ENCODE data around the gene OR2Y1.
"Not testable (repeated sequence)": the region's sequence is repeated elsewhere in the genome, so short reads cannot be mapped to it uniquely, and the experiment has no call there.

GRCh38 chr5:180703371-180703770 is 36.5 kb downstream of the OR2Y1 start:
- TF ChIP-seq POLR2A (IDR thresholded peaks at IDR 0.05) = not testable (repeated sequence)
- TF ChIP-seq, protein P1, sequence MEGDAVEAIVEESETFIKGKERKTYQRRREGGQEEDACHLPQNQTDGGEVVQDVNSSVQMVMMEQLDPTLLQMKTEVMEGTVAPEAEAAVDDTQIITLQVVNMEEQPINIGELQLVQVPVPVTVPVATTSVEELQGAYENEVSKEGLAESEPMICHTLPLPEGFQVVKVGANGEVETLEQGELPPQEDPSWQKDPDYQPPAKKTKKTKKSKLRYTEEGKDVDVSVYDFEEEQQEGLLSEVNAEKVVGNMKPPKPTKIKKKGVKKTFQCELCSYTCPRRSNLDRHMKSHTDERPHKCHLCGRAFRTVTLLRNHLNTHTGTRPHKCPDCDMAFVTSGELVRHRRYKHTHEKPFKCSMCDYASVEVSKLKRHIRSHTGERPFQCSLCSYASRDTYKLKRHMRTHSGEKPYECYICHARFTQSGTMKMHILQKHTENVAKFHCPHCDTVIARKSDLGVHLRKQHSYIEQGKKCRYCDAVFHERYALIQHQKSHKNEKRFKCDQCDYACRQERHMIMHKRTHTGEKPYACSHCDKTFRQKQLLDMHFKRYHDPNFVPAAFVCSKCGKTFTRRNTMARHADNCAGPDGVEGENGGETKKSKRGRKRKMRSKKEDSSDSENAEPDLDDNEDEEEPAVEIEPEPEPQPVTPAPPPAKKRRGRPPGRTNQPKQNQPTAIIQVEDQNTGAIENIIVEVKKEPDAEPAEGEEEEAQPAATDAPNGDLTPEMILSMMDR (IDR thresholded peaks at IDR 0.05) = not testable (repeated sequence)

All from sigmoid colon (tissue), 3 donors.